SK-N-MC (cell line): ENCODE measurements around the gene MCUR1.
"Not testable (repeated sequence)": the region's sequence is repeated elsewhere in the genome, so short reads cannot be mapped to it uniquely, and the experiment has no call there.

Source experiments
- DNase-seq: peaks from one replicate; pipeline ENCODE4 v3.0.0-alpha.2; 2011; ENCODE audit warnings: low read depth, low spot score
- H3K27ac ChIP-seq: fragments of 200-600 bp; sonication (generic); 2 replicates; pipeline ENCODE4 v1.5.1; 2016; ENCODE audit warnings: mixed run types
- H3K36me3 ChIP-seq: fragments of 200-600 bp; sonication (generic); 2 replicates; pipeline ENCODE4 v1.6.1; 2017; ENCODE audit warnings: antibody characterized with exemption, low read length, mixed read lengths; ENCODE audit not compliant: insufficient read depth
- H3K4me3 ChIP-seq: fragments of 200-600 bp; sonication (generic); 2 replicates; pipeline ENCODE4 v1.5.1; 2016
- H3K9ac ChIP-seq: fragments of 200-600 bp; sonication (generic); 2 replicates; pipeline ENCODE4 v1.8.0; 2017; ENCODE audit warnings: mixed run types, mixed read lengths; ENCODE audit not compliant: insufficient read length
- H3K9me3 ChIP-seq: fragments of 200-600 bp; sonication (generic); 2 replicates; pipeline ENCODE4 v1.6.1; 2017; ENCODE audit warnings: low read depth, mild to moderate bottlenecking, antibody characterized with exemption, low read length, moderate library complexity, mixed read lengths
- EZH2 ChIP-seq: fragments of 200-600 bp; sonication (generic); IDR thresholded peaks from one replicate; pipeline ENCODE4 v1.6.1; 2017; ENCODE audit warnings: antibody characterized with exemption
- FOXP2 ChIP-seq: optimal IDR thresholded peaks from 2 replicates; pipeline ENCODE3; 2011; ENCODE audit warnings: mild to moderate bottlenecking, moderate library complexity; ENCODE audit not compliant: insufficient read depth; ENCODE audit errors: extremely low read length, control extremely low read depth
- POLR2AphosphoS5 ChIP-seq: IDR thresholded peaks from 2 replicates; pipeline ENCODE4 v1.6.1; 2012; ENCODE audit warnings: mild to moderate bottlenecking, low read depth, low read length, borderline replicate concordance

The MCUR1 gene

GRCh38 chr6:13796781-13797180 is 17.6 kb downstream of the MCUR1 start:
- Histone ChIP-seq H3K4me3 (no peak overlapping the region), H3K27ac (peak overlapping the region; percentile 72), H3K36me3 (peaks cover 69% of the 10 kb centered on the region), H3K9me3 (no peaks in the 10 kb centered on the region), H3K9ac (peak overlapping the region; percentile 22)
- DNase-seq: no peak
- TF ChIP-seq FOXP2: no peak
- no peak for TF ChIP-seq POLR2AphosphoS5
- no peak for TF ChIP-seq EZH2

- Histone ChIP-seq H3K9ac (peak overlapping the region; percentile 47), H3K4me3 (peak overlapping the region; percentile 34; the same call in 1 of the 2 replicates), H3K36me3 (peaks cover 68% of the 10 kb centered on the region), H3K9me3 (no peaks in the 10 kb centered on the region), H3K27ac (peak overlapping the region; percentile 84)
- TF ChIP-seq FOXP2 (no peak), POLR2AphosphoS5 (peak; percentile 40; the same call in 1 of the 2 replicates)
- DNase-seq: peak; percentile 88
These were observed 19.2 kb downstream of the MCUR1 start for GRCh38 chr6:13795041-13795750.

GRCh38 chr6:13794184-13794583 is 20.2 kb downstream of the MCUR1 start:
- Histone ChIP-seq H3K36me3 (peaks cover 72% of the 10 kb centered on the region), H3K4me3 (peak overlapping the region; percentile 34; the same call in 1 of the 2 replicates), H3K9me3 (no peaks in the 10 kb centered on the region), H3K9ac (no peak overlapping the region), H3K27ac (peak overlapping the region; percentile 84)
- no peak for DNase-seq
- TF ChIP-seq FOXP2: no peak
- no peak for TF ChIP-seq POLR2AphosphoS5
- TF ChIP-seq EZH2: no peak

- Histone ChIP-seq H3K4me3 (no peak overlapping the region), H3K27ac (no peak overlapping the region), H3K36me3 (peaks cover 63% of the 10 kb centered on the region), H3K9ac (no peak overlapping the region), H3K9me3 (no peaks in the 10 kb centered on the region)
- DNase-seq: no peak
- TF ChIP-seq POLR2AphosphoS5 (no peak), EZH2 (no peak), FOXP2 (no peak)
These were observed 24.6 kb downstream of the MCUR1 start for GRCh38 chr6:13789746-13790145.

GRCh38 chr6:13788820-13789219 is 25.5 kb downstream of the MCUR1 start:
- H3K27ac ChIP-seq: no peak overlapping the region
- no peak overlapping the region for H3K4me3 ChIP-seq
- no peak overlapping the region for H3K9ac ChIP-seq
- DNase-seq: no peak
- peaks cover 54% of the 10 kb centered on the region for H3K36me3 ChIP-seq
- no peak for TF ChIP-seq FOXP2
- no peak for TF ChIP-seq EZH2
- TF ChIP-seq POLR2AphosphoS5: no peak
- no peaks in the 10 kb centered on the region for H3K9me3 ChIP-seq

- H3K36me3 ChIP-seq: peaks cover 40% of the 10 kb centered on the region
- H3K9ac ChIP-seq: peak overlapping the region; percentile 68
- peak overlapping the region; percentile 47; the same call in 1 of the 2 replicates for H3K4me3 ChIP-seq
- TF ChIP-seq EZH2 (no peak), FOXP2 (no peak), POLR2AphosphoS5 (no peak)
- H3K27ac ChIP-seq: peak overlapping the region; percentile 82
- no peak for DNase-seq
- H3K9me3 ChIP-seq: no peaks in the 10 kb centered on the region
These were observed 27.2 kb downstream of the MCUR1 start for GRCh38 chr6:13787137-13787536.

GRCh38 chr6:13780162-13780561 is 34.2 kb downstream of the MCUR1 start:
- not testable (repeated sequence) for DNase-seq, H3K36me3 ChIP-seq, H3K4me3 ChIP-seq

GRCh38 chr6:13778028-13778427 is 36.3 kb downstream of the MCUR1 start:
- no peak for TF ChIP-seq EZH2
- H3K9me3 ChIP-seq: no peaks in the 10 kb centered on the region
- H3K4me3 ChIP-seq: no peak overlapping the region
- H3K27ac ChIP-seq: no peak overlapping the region
- DNase-seq: no peak
- no peak overlapping the region for H3K9ac ChIP-seq
- no peaks in the 10 kb centered on the region for H3K36me3 ChIP-seq

More at GRCh38 chr6:13780162-13780561, 34.2 kb downstream of the MCUR1 start:
- not testable (repeated sequence) for H3K27ac ChIP-seq, H3K9ac ChIP-seq, H3K9me3 ChIP-seq

GRCh38 chr6:13776602-13777001 is 37.8 kb downstream of the MCUR1 start:
- H3K9me3 ChIP-seq: no peaks in the 10 kb centered on the region
- H3K4me3 ChIP-seq: no peak overlapping the region
- H3K9ac ChIP-seq: no peak overlapping the region
- no peaks in the 10 kb centered on the region for H3K36me3 ChIP-seq
- TF ChIP-seq EZH2 (no peak), FOXP2 (no peak), POLR2AphosphoS5 (no peak)
- no peak overlapping the region for H3K27ac ChIP-seq
- no peak for DNase-seq

GRCh38 chr6:13775466-13775865 is 38.9 kb downstream of the MCUR1 start:
- H3K27ac ChIP-seq, DNase-seq, H3K36me3 ChIP-seq, H3K9me3 ChIP-seq, H3K4me3 ChIP-seq, H3K9ac ChIP-seq: not testable (repeated sequence)

GRCh38 chr6:13772358-13773030 is 41.9 kb downstream of the MCUR1 start:
- H3K9me3 ChIP-seq, DNase-seq: not testable (repeated sequence)

More at GRCh38 chr6:13772358-13773030, 41.9 kb downstream of the MCUR1 start:
- not testable (repeated sequence) for H3K27ac ChIP-seq, H3K36me3 ChIP-seq, H3K9ac ChIP-seq, H3K4me3 ChIP-seq
